Measurements from ENCODE around the gene RALGPS2. TPM values are rescaled to one million over a fixed set of nuclear protein-coding genes. Genes with fewer than 3 reads are reported as not detected.

The RALGPS2 gene
- total RNA-seq, 1 experiment from 2014 or later = 21.4 TPM

GRCh38 chr1:178908358-178908757 is 183.3 kb downstream of the RALGPS2 start:
- Histone ChIP-seq H3K9me3 (replicated peaks) (no peaks in the 10 kb centered on the region), H3K27ac (no peak overlapping the region), H3K36me3 (no peaks in the 10 kb centered on the region), H3K4me1 (replicated peaks) (no peaks in the 10 kb centered on the region), H3K4me3 (no peak overlapping the region), H3K27me3 (replicated peaks) (no peaks in the 10 kb centered on the region)
- no peak for DNase-seq (ENCODE audit: low read depth in 1 of 2, low spot score in 2 of 2)

- Histone ChIP-seq H3K9me3 (replicated peaks) (no peaks in the 10 kb centered on the region), H3K36me3 (no peaks in the 10 kb centered on the region), H3K4me3 (no peak overlapping the region), H3K27ac (no peak overlapping the region), H3K4me1 (replicated peaks) (no peaks in the 10 kb centered on the region), H3K27me3 (replicated peaks) (no peaks in the 10 kb centered on the region)
- no peak for DNase-seq (ENCODE audit: low read depth in 1 of 2, low spot score in 2 of 2)
Observed at GRCh38 chr1:178910023-178910422, 185.0 kb downstream of the RALGPS2 start.

GRCh38 chr1:178912597-178912996 is 187.6 kb downstream of the RALGPS2 start:
- no peaks in the 10 kb centered on the region for H3K36me3 ChIP-seq
- H3K4me1 ChIP-seq (replicated peaks) = no peaks in the 10 kb centered on the region
- no peaks in the 10 kb centered on the region for H3K9me3 ChIP-seq (replicated peaks)
- H3K4me3 ChIP-seq = no peak overlapping the region
- no peak overlapping the region for H3K27ac ChIP-seq
- H3K27me3 ChIP-seq (replicated peaks) = no peaks in the 10 kb centered on the region
- no peak for DNase-seq (ENCODE audit: low read depth in 1 of 2, low spot score in 2 of 2)

- no peak for DNase-seq (ENCODE audit: low read depth in 1 of 2, low spot score in 2 of 2)
Observed at GRCh38 chr1:178916448-178917174, 191.6 kb downstream of the RALGPS2 start.

GRCh38 chr1:178918308-178918707 is 193.3 kb downstream of the RALGPS2 start:
- Histone ChIP-seq H3K27ac (no peak overlapping the region), H3K27me3 (replicated peaks) (no peaks in the 10 kb centered on the region), H3K36me3 (no peaks in the 10 kb centered on the region), H3K9me3 (replicated peaks) (no peaks in the 10 kb centered on the region), H3K4me3 (no peak overlapping the region), H3K4me1 (replicated peaks) (no peaks in the 10 kb centered on the region)
- DNase-seq (ENCODE audit: low read depth in 1 of 2, low spot score in 2 of 2) = no peak

More at GRCh38 chr1:178916448-178917174, 191.6 kb downstream of the RALGPS2 start:
- Histone ChIP-seq H3K27ac (no peak overlapping the region), H3K36me3 (no peaks in the 10 kb centered on the region), H3K9me3 (replicated peaks) (no peaks in the 10 kb centered on the region), H3K27me3 (replicated peaks) (no peaks in the 10 kb centered on the region), H3K4me3 (no peak overlapping the region), H3K4me1 (replicated peaks) (no peaks in the 10 kb centered on the region)

GRCh38 chr1:178918955-178919354 is 193.9 kb downstream of the RALGPS2 start:
- H3K4me3 ChIP-seq = no peak overlapping the region
- no peaks in the 10 kb centered on the region for H3K36me3 ChIP-seq
- no peaks in the 10 kb centered on the region for H3K27me3 ChIP-seq (replicated peaks)
- no peaks in the 10 kb centered on the region for H3K9me3 ChIP-seq (replicated peaks)
- no peak overlapping the region for H3K27ac ChIP-seq
- no peaks in the 10 kb centered on the region for H3K4me1 ChIP-seq (replicated peaks)
- no peak for DNase-seq (ENCODE audit: low read depth in 1 of 2, low spot score in 2 of 2)

GRCh38 chr1:178919581-178919980 is 194.5 kb downstream of the RALGPS2 start:
- no peak overlapping the region for H3K27ac ChIP-seq
- H3K4me3 ChIP-seq = no peak overlapping the region
- no peaks in the 10 kb centered on the region for H3K4me1 ChIP-seq (replicated peaks)
- no peaks in the 10 kb centered on the region for H3K27me3 ChIP-seq (replicated peaks)
- DNase-seq (ENCODE audit: low read depth in 1 of 2, low spot score in 2 of 2) = no peak
- H3K36me3 ChIP-seq = no peaks in the 10 kb centered on the region
- H3K9me3 ChIP-seq (replicated peaks) = no peaks in the 10 kb centered on the region

GRCh38 chr1:178921499-178921898 is 196.5 kb downstream of the RALGPS2 start:
- H3K27me3 ChIP-seq (replicated peaks) = no peaks in the 10 kb centered on the region
- DNase-seq (ENCODE audit: low read depth in 1 of 2, low spot score in 2 of 2) = no peak
- no peaks in the 10 kb centered on the region for H3K9me3 ChIP-seq (replicated peaks)
- H3K27ac ChIP-seq = no peak overlapping the region
- no peaks in the 10 kb centered on the region for H3K4me1 ChIP-seq (replicated peaks)
- no peaks in the 10 kb centered on the region for H3K36me3 ChIP-seq
- no peak overlapping the region for H3K4me3 ChIP-seq

- Histone ChIP-seq H3K36me3 (no peaks in the 10 kb centered on the region), H3K27me3 (replicated peaks) (no peaks in the 10 kb centered on the region), H3K9me3 (replicated peaks) (no peaks in the 10 kb centered on the region), H3K27ac (no peak overlapping the region), H3K4me1 (replicated peaks) (no peaks in the 10 kb centered on the region), H3K4me3 (no peak overlapping the region)
- no peak for DNase-seq (ENCODE audit: low read depth in 1 of 2, low spot score in 2 of 2)
Observed at GRCh38 chr1:178923512-178923911, 198.5 kb downstream of the RALGPS2 start.

- H3K4me1 ChIP-seq (replicated peaks) = no peaks in the 10 kb centered on the region
- no peaks in the 10 kb centered on the region for H3K9me3 ChIP-seq (replicated peaks)
- no peak for DNase-seq (ENCODE audit: low read depth in 1 of 2, low spot score in 2 of 2)
- H3K27ac ChIP-seq = no peak overlapping the region
- no peaks in the 10 kb centered on the region for H3K36me3 ChIP-seq
- no peak overlapping the region for H3K4me3 ChIP-seq
- H3K27me3 ChIP-seq (replicated peaks) = no peaks in the 10 kb centered on the region
Observed at GRCh38 chr1:178926046-178926445, 201.0 kb downstream of the RALGPS2 start.

- no peaks in the 10 kb centered on the region for H3K27me3 ChIP-seq (replicated peaks)
- H3K27ac ChIP-seq = no peak overlapping the region
- DNase-seq (ENCODE audit: low read depth in 1 of 2, low spot score in 2 of 2) = no peak
- H3K4me3 ChIP-seq = no peak overlapping the region
- H3K4me1 ChIP-seq (replicated peaks) = no peaks in the 10 kb centered on the region
- H3K9me3 ChIP-seq (replicated peaks) = no peaks in the 10 kb centered on the region
- no peaks in the 10 kb centered on the region for H3K36me3 ChIP-seq
Observed at GRCh38 chr1:178927003-178927402, 202.0 kb downstream of the RALGPS2 start.

GRCh38 chr1:178928041-178928440 is 203.0 kb downstream of the RALGPS2 start:
- no peaks in the 10 kb centered on the region for H3K9me3 ChIP-seq (replicated peaks)
- no peak overlapping the region for H3K27ac ChIP-seq
- H3K4me1 ChIP-seq (replicated peaks) = no peaks in the 10 kb centered on the region
- no peaks in the 10 kb centered on the region for H3K27me3 ChIP-seq (replicated peaks)
- no peak overlapping the region for H3K4me3 ChIP-seq
- DNase-seq (ENCODE audit: low read depth in 1 of 2, low spot score in 2 of 2) = no peak
- H3K36me3 ChIP-seq = no peaks in the 10 kb centered on the region

- H3K4me1 ChIP-seq (replicated peaks) = no peaks in the 10 kb centered on the region
- no peaks in the 10 kb centered on the region for H3K9me3 ChIP-seq (replicated peaks)
- H3K27me3 ChIP-seq (replicated peaks) = no peaks in the 10 kb centered on the region
- no peaks in the 10 kb centered on the region for H3K36me3 ChIP-seq
- H3K4me3 ChIP-seq = no peak overlapping the region
- DNase-seq (ENCODE audit: low read depth in 1 of 2, low spot score in 2 of 2) = no peak
- no peak overlapping the region for H3K27ac ChIP-seq
Observed at GRCh38 chr1:178928976-178929375, 203.9 kb downstream of the RALGPS2 start.

GRCh38 chr1:178931858-178932551 is 207.0 kb downstream of the RALGPS2 start:
- Histone ChIP-seq H3K4me3 (no peak overlapping the region), H3K4me1 (replicated peaks) (no peaks in the 10 kb centered on the region), H3K9me3 (replicated peaks) (no peaks in the 10 kb centered on the region), H3K27me3 (replicated peaks) (no peaks in the 10 kb centered on the region), H3K27ac (no peak overlapping the region), H3K36me3 (no peaks in the 10 kb centered on the region)
- no peak for DNase-seq (ENCODE audit: low read depth in 1 of 2, low spot score in 2 of 2)
